ENCODE results near the gene ATF2. TPM values are rescaled to one million over a fixed set of nuclear protein-coding genes. Genes with fewer than 3 reads are reported as not detected.

The ATF2 gene
- total and polyA plus RNA-seq, 2 of the 8 experiments (the other 6 are each of a cell fraction or from before 2014, with no cell fraction given) = 31.2 to 46.5 TPM

DNA sequence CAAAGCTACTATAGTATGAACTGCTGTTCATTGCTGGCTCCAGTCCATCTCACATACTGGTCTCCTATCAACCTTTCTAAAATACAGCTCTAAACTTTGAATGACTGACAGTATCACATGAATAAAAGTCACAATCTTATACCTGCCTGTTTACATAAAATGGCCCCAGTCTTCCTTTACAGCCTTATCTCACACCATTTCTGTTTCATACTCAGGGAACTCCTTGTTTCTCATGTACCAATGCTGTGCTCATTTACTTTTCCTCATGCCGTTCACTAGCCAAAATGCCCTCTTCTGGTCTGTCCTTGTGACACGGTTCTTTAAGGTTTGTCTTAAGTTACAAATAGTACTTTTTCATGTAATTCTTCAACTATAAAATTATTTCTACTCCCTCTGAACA lies 7.3 kb upstream of the ATF2 start:
- WGBS, 2 experiments (ENCODE audit: extremely low coverage in 1 of 2, insufficient coverage in 1 of 2, insufficient read length in 1 of 2, insufficient replicate concordance in 2 of 2, low coverage in 1 of 2, low lambda C conversion rate in 2 of 2, missing lambda C conversion rate in 1 of 2) = 81% methylated on average over 2 of the region's 2 CpGs; no CpG with 5 or more reads in 1 of the 2 experiments
- peaks cover 0 to 10% of the 10 kb centered on the region in 2 experiments; a peak in 2 of 4 replicates for H3K79me2 ChIP-seq (ENCODE audit: control insufficient read depth in 1 of 2, insufficient read depth in 2 of 2, low read length in 2 of 2)
- DNase-seq (ENCODE audit: low read depth in 1 of 2, low spot score in 2 of 2) (no peak), FAIRE-seq (no peak)
- TF ChIP-seq POLR2A (IDR thresholded peaks at IDR 0.05; ENCODE audit: control extremely low read depth in 1 of 2, low read depth in 2 of 2, low read length in 2 of 2) (no peak), BACH1 (IDR thresholded peaks at IDR 0.05; ENCODE audit: low read length) (no peak), CBX8 (IDR thresholded peaks at IDR 0.05; ENCODE audit: borderline replicate concordance, low read depth, low read length) (no peak), TAF1 (IDR thresholded peaks at IDR 0.05; ENCODE audit: low read depth, low read length) (no peak), HDAC6 (IDR thresholded peaks at IDR 0.05; ENCODE audit: low read depth, low read length) (no peak), RAD21 (IDR thresholded peaks at IDR 0.05 in 1 of 2, conservative IDR thresholded peaks at IDR 0.05 in 1 of 2; ENCODE audit: low read depth in 2 of 2, low read length in 2 of 2) (no peak), KDM5A (IDR thresholded peaks at IDR 0.05; ENCODE audit: low read length) (no peak), SIX5 (IDR thresholded peaks at IDR 0.05; ENCODE audit: low read depth, low read length) (no peak), SIRT6 (IDR thresholded peaks at IDR 0.05; ENCODE audit: low read length) (no peak), SP4 (IDR thresholded peaks at IDR 0.05; ENCODE audit: low read length) (no peak), RXRA (IDR thresholded peaks at IDR 0.05; ENCODE audit: insufficient read depth, low read depth, low read length) (no peak), RFX5 (IDR thresholded peaks at IDR 0.05; ENCODE audit: borderline replicate concordance, low read depth, low read length) (no peak), CHD1 (IDR thresholded peaks at IDR 0.05; ENCODE audit: low read depth, low read length) (no peak)
- TF ChIP-seq, protein P1, sequence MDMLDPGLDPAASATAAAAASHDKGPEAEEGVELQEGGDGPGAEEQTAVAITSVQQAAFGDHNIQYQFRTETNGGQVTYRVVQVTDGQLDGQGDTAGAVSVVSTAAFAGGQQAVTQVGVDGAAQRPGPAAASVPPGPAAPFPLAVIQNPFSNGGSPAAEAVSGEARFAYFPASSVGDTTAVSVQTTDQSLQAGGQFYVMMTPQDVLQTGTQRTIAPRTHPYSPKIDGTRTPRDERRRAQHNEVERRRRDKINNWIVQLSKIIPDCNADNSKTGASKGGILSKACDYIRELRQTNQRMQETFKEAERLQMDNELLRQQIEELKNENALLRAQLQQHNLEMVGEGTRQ (IDR thresholded peaks at IDR 0.05; ENCODE audit: low read length) = no peak
- H3K23me2 ChIP-seq (ENCODE audit: low read depth, low read length) = no peaks in the 10 kb centered on the region
- H4K20me1 ChIP-seq (replicated peaks in 1 of 2; ENCODE audit: control insufficient read depth in 1 of 2, insufficient read depth in 2 of 2, low read length in 2 of 2) = no peaks in the 10 kb centered on the region
- no peak overlapping the region for H3K56ac ChIP-seq (replicated peaks; ENCODE audit: insufficient read length, low read depth, low read length)
- no peak overlapping the region for H2AK5ac ChIP-seq (ENCODE audit: low read depth, low read length)
- H3K18ac ChIP-seq (ENCODE audit: extremely low read depth, low read length) = no peak overlapping the region
- H3K9me3 ChIP-seq (ENCODE audit: insufficient read depth in 2 of 2, low read depth in 1 of 2, low read length in 1 of 2) = no peaks in the 10 kb centered on the region
- H3K4me1 ChIP-seq (replicated peaks in 1 of 4; ENCODE audit: control insufficient read depth in 3 of 4, insufficient read depth in 4 of 4, low read length in 3 of 4) = no peaks in the 10 kb centered on the region
- no peak overlapping the region for H3K4ac ChIP-seq (replicated peaks; ENCODE audit: insufficient read length, low read depth, low read length)
- no peak overlapping the region for H4K8ac ChIP-seq (ENCODE audit: extremely low read depth, insufficient read depth, low read length)
- H4K91ac ChIP-seq (replicated peaks; ENCODE audit: insufficient read length, low read length) = no peak overlapping the region
- no peak overlapping the region for H2BK20ac ChIP-seq (ENCODE audit: low read length)
- no peak overlapping the region for H2AFZ ChIP-seq (ENCODE audit: low read length)
- ChIA-PET CTCF (ENCODE audit: partially characterized antibody) (interaction anchor here (1.0 to 1.4 kb wide), 3 partner anchors 9 to 40 kb away, joined by 3 to 5 read pairs (median 4); no protein-coding TSS in a partner anchor), POLR2A (ENCODE audit: partially characterized antibody) (interaction anchor here (1.2 to 1.7 kb wide), 3 partner anchors 8 to 38 kb away, joined by 3 to 5 read pairs (median 4); no protein-coding TSS in a partner anchor)
- peaks cover 8 to 47% (median 26%) of the 10 kb centered on the region in 4 experiments for H3K36me3 ChIP-seq (ENCODE audit: control insufficient read depth in 2 of 4, insufficient read depth in 4 of 4, low read length in 3 of 4)
- no peak overlapping the region for H3K4me3 ChIP-seq (ENCODE audit: extremely low read depth in 1 of 4, insufficient read depth in 2 of 4, low read depth in 3 of 4, low read length in 4 of 4)
- H3K79me1 ChIP-seq (ENCODE audit: low read depth, low read length) = peaks cover 2% of the 10 kb centered on the region; the same call in 1 of the 2 replicates
- no peak overlapping the region for H2BK15ac ChIP-seq (ENCODE audit: low read length)
- no peak overlapping the region for H3K9ac ChIP-seq (replicated peaks in 1 of 4; ENCODE audit: extremely low read depth in 1 of 4, low read depth in 3 of 4, low read length in 3 of 4)
- no peak overlapping the region for H3K23ac ChIP-seq (ENCODE audit: insufficient read length)
- H4K5ac ChIP-seq (ENCODE audit: insufficient read length, low read depth, low read length) = no peak overlapping the region
- no peak overlapping the region for H2BK12ac ChIP-seq (ENCODE audit: low read depth, low read length)
- no peak overlapping the region for H3K4me2 ChIP-seq (ENCODE audit: insufficient read depth in 1 of 2, low read depth in 2 of 2, low read length in 2 of 2)
- H3K27ac ChIP-seq (ENCODE audit: low read depth, low read length) = no peak overlapping the region
- no peak overlapping the region for H2BK5ac ChIP-seq (ENCODE audit: low read depth, low read length)
- no peak overlapping the region for H2BK120ac ChIP-seq (replicated peaks; ENCODE audit: low read depth, low read length)
- H3K27me3 ChIP-seq (replicated peaks in 1 of 4; ENCODE audit: control insufficient read depth in 3 of 4, extremely low read depth in 1 of 4, insufficient read depth in 3 of 4, low read length in 3 of 4) = no peaks in the 10 kb centered on the region
- H3K14ac ChIP-seq (ENCODE audit: insufficient read length) = no peak overlapping the region
